DOHH2 (cell line): Measurements from ENCODE around the gene CKS1B.

Experiments
- EZH2phosphoT487 ChIP-seq: fragments of 200-600 bp; sonication (generic); IDR thresholded peaks from 2 replicates; pipeline ENCODE4 v1.6.1; 2017; ENCODE audit warnings: borderline replicate concordance, mild to moderate bottlenecking, antibody characterized with exemption, low read length, moderate library complexity, mixed read lengths
- TF ChIP-seq, protein P1 (sequence below): fragments of 200-600 bp; sonication (generic); IDR thresholded peaks from one replicate; pipeline ENCODE4 v1.5.1; 2014; ENCODE audit warnings: antibody characterized with exemption, mild to moderate bottlenecking, low read depth, low read length; ENCODE audit not compliant: poor library complexity, severe bottlenecking

DNA sequence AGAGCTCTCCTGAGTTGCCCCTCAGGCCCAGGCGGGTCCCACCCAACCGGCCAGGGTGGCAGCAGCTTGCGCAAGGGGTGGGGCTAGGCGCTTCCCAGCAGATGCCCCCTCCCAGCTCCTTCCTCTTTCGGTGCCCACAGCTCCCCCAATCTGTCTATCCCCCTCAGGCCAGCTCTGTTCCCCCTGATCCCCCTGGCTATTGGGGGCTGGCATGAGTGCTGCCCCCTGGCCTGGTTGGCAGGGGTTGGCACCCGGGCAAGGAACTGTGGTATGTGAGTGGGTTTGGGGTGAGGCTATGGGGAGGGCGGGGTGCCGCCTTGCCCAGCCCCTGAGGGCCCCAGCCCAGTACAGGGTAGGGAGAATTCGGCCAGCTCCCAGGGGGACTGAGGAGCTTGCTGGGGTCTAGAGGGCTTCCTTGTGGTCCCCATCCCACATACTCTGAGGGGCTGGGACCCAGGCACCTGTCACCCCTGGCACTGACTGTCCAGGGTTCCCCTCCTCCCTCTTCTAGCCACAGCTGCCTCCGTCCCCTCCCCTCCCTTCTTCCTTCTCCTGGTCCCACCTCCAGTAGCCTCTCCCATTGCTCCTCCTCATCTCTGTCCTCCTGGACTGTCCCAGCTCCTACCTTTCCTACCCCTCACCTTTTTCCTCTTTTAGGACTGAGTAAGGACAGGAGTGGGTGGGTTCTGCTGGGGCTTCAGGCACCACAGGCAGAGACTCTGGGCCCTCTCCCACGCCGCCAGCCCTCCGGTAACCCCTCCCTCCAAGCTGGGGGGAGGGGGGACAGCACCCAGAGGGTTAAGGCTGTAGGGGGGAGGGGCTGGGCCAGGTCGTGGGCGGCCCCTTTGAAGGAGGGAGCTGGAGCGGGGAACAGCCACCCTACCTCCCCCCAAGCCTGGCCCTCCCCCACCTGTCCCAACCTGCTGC lies 33.8 kb downstream of the CKS1B start:
- TF ChIP-seq, protein P1, sequence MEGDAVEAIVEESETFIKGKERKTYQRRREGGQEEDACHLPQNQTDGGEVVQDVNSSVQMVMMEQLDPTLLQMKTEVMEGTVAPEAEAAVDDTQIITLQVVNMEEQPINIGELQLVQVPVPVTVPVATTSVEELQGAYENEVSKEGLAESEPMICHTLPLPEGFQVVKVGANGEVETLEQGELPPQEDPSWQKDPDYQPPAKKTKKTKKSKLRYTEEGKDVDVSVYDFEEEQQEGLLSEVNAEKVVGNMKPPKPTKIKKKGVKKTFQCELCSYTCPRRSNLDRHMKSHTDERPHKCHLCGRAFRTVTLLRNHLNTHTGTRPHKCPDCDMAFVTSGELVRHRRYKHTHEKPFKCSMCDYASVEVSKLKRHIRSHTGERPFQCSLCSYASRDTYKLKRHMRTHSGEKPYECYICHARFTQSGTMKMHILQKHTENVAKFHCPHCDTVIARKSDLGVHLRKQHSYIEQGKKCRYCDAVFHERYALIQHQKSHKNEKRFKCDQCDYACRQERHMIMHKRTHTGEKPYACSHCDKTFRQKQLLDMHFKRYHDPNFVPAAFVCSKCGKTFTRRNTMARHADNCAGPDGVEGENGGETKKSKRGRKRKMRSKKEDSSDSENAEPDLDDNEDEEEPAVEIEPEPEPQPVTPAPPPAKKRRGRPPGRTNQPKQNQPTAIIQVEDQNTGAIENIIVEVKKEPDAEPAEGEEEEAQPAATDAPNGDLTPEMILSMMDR: no peak
- TF ChIP-seq EZH2phosphoT487: no peak
